Stimulated activated CD8-positive, alpha-beta memory T cell treated with anti-CD3 and anti-CD28 coated beads, Interleukin-15, amount 100 ng/mL, for 48 hours (primary cell): ENCODE results near the gene KCNMA1.

Source experiments
- DNase-seq, 2 donors: peaks; one replicate each; pipeline ENCODE4 v3.0.0-alpha.2; 2020; ENCODE audit warnings: low read depth in 2 of 2

KCNMA1 gene

DNA sequence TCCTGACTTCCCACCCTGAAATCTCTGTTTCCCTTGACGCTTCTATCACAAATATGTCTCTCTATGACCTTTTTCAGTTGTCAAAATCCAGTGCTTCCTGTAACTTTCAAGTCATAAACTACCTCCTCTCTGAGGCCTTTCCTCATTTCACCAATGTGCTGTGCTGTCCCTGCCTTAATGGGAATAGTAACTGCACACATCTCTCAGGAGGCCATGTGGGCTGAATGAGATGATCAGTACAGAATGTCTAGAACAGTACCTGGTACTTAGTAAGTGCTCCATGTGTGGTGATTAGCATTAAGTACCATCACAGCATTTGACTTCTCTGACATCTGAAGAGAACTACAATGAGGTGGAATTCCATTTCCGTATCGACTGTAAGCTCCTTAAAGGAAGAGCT lies 588.5 kb downstream of the KCNMA1 start:
- no peak for DNase-seq

DNA sequence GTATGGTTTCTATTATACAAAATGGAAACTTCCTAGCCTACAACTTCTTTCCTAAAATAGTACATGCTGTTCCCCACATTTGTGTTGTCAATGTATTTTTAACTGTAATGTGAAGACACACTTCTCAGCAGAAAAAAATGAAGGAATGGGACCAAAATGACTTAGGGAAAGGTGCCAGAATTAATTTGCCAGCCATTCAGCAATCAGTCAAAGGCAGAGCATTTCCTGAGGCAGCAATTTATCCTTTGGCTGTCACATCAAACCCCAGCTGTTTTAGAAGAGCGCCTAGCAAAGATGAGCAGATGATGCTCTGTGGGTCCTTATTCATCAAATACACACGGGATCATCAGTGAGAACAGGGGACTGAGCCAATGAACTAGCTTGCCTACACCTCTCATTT lies 592.5 kb downstream of the KCNMA1 start:
- no peak for DNase-seq

DNA sequence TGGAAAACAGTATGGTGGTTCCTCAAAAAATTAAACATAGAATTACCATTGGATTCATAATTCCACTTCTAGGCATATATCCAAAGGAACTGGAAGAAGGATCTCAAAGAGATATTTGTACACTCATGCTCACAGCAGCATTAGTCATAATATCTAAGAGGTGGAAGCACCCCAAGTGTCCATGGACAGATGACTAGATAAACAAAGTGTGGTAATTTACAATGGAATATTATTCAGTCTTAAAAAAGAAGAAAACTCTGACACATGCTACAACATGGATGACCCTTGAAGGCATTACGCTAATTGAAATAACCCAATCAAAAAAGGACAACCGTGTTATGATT lies 594.2 kb downstream of the KCNMA1 start:
- no peak for DNase-seq

DNA sequence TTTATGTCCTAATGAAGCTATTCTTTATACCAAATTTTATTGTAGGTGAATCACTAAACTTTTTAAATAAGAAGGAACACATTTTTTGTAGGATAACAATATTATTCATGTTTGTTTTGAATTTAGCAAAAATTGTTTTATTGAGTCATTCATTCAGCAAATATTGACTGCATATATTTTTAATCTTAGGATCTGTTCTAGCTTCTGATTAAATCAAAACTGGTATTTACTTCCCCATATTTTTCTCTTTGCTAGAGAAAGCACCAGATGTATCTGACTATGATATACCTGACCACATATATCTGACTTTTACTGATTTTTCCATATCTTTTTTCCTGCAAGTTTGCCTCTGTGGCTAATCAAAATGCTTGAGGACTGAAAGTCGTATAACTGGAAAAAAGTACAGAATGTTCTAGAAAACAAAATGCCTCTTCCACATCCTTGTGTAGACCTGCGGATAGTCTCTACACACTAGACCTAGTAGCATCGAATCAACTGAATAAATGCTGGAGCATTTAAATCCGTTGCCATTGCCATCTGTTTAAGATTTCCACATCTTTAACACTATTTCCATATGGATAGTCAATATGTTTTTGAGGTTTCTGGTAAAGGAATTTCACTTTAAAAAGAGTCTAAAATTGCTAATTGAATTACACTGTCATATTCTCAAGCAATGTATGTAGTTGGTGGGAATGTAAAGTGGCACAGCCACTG lies 594.7 kb downstream of the KCNMA1 start:
- no peak for DNase-seq

DNA sequence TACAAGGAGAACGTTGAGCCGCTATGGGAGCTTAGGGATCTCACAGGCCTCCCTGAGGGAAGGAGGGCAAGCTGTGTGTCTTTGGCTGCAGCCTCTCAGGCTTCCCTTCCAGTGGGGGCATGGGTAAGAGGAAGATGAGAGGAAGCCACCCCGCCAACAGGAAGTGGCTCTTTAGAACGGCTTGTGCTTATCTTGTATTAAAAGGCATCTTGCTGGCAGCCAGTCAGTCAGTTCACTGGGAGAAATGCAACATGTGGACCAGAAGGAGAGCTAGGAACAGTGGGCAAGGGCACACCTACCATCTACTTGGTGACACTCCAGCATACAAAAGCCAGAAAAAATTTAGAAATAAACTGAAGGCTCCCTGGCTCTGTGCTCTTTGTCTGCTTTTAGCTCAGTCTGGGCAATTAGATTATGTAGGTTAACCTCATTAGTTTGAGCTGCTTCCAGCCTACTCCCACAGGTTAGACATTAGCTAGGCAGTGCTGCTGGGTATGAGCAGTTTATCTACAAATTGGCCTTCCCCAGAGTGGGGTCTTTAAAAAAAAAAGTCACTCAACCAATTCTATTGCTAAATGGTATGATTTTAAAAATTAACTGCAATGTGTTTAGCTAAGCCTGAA lies 595.9 kb downstream of the KCNMA1 start:
- no peak for DNase-seq

DNA sequence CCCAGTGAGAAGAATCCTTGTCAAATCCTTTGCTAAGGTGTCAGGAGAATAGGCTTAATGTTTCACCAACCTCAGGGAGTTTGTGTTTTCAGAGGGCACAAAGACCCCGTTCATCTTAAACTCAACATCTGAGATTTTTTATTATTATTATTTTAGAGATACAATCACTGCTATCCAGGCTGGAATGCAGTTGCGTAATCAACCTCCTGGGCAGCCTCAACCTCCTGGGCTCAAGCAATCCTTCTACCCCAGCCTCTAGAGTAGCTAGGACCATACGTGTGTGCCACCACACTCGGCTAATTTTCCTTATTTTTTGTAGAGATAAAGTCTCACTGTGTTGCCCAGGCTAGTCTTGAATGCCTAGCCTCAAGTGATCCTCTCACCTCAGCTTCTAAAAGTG lies 599.2 kb downstream of the KCNMA1 start:
- DNase-seq, result no peak

DNA sequence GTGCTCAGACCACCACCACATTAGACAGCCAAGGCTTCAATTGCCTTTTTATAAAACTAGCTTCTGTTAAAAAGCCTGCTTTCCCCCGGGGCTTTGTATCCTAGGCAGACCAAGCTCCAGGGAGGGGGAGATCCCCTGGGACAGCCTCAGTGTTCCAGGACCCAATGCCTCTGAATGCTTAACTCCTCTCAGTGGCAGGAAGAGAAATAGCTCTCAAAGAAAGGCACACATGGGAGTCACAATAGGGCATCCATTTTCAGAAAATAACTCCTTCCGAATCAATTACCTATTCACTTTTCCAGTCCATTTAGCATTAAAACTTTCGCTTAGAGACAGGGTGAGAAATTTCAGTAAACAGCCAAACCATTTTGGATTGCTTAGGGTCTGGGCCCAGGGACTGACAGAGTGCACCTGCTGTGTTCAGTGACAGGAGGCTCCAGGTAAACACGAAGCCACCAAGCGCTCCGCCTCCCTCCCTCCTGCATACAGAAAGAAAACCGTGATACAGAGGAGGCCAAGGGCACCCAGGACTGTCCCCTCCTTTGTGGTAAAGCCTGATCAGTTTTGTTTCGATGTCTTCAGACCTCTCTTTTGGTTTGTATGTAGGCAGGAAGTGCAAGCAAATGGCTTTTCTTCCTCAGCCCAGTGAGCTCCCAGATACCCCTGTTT lies 599.7 kb downstream of the KCNMA1 start:
- DNase-seq, result no peak

DNA sequence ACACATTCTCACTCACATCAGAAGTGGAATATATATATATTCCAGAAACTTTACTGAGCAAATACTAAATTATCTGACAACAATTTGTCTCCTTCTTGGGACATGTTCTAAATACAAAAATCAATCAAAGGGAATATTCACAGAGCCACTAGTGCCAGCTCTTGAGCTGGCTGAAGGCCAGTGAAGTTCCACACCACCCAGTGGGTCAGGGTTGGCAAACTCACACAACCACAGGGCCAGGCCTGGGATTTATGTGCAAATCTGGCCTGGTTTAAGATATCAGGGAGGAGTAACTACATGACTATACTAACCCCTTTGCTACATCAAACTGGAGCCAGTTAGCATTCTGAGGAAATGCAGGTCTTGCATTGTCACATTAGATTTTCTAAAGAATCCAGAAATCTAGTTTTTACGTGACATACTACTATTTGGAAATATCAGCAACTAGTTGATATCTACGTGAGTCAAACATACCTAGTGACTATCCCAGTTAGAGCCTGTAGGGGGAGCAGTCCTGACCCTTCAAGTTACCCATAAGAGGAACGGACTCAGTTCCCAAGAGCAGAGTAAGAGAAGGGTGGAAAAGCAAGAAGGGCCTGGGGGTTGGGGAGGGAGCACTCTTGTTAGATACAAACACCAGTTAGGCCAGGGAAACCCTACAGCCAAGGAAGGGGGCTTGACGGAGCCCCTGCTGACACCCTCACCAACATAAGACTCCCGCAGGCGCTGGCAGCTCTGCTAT lies 600.4 kb downstream of the KCNMA1 start:
- no peak for DNase-seq

DNA sequence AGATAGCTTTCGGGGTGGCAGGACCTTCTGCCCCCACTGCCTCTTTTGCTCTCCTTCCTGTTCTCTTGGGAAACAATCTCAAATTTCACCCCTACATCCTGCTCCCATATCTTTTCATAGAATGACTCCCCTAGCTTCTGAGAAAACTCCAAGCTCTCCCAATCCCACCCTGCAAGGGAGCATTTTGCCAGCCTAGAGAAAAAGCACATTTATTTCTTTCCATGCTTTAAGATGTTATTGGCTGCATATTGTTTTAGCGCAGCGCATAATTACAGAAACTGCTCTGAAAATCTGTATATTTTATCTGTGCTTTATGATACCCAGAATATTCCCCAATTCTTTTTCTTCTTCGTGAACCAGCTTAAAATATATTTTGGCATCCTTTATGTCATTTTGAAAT lies 601.3 kb downstream of the KCNMA1 start:
- no peak for DNase-seq

DNA sequence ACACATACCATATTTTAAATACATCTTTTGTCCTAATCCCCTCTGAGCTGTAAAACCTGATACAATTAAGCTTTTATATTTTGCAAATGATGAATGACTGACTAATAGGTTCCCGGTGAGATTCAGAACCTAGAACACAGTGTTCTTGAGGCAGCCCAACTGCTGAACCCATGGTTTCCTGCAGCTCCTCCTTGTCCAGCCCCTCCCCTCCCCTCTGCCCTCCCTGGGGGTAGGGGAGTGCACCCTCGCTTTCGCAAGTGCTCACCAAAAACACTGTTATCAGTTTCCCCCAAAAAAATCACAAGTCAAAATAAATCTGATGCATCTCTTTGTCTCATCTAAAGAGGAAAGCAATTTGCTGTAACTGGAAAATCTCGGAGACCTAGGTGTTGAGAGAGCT lies 602.8 kb downstream of the KCNMA1 start:
- no peak for DNase-seq

DNA sequence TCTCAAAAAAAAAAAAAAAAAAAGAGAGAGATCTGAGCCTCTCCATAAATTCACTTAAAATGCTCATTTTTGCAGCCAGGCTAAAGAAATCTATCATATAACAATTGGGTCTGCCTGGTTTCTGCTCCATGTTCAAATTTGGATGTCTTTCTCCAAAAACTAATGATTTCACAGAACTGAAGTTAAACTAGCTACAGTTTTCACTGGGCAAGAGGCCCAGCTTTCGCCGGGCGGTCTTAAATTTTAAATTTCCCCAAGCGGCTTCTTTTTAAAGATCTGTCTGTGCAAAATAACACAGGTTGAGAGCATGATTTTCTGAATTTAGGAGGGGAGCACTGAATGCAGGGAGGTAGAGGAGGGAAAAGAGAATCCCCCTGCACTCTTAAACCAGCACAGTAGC lies 603.4 kb downstream of the KCNMA1 start:
- DNase-seq, result no peak

DNA sequence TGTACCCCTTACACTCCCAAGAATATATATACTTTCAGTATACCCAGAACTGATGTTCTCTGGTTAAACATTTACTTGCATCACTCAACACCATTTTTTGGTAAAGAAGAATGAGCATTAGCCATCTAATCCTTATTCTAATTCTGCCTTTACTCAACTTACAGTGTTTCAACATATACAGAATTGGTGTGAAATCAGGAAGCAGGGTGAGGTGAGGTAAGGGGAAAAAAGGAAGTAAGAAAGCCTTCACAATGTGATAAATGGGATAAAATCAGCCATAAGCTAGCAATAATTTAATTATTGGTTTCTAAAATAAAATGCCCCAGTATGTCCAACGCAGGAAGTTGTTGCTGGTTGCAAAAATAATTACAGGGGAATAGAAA lies 605.4 kb downstream of the KCNMA1 start:
- no peak for DNase-seq

DNA sequence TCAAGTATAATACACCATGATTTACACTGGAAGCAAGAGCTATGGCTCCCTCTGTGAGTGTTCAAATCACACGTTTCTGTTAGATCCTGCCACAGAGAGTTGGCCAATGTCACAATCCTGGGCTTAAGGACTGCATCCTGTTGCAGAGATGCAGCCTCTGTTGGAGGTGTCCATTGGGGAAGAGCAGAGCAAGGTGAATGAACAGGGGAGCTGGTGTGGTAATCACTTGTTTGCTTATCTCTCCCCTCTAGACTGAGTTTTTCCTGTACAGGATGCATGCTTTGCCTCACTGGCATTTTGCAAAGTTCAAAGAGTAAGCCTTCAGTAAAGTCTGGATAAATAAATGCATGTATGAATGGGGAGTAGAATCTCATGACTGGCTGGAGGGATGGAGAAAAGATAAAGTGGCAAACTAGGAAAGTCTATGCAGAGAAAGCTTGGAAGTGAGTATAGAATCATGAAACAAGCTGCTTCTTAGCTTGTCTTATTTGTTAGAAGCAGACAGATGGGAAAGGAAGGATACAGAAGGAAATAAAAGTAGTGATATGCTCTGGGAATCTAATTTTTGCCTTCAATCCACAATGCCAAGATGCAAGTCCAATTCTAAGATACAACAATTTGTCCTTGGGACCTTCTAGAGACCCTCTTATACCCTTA lies 605.9 kb downstream of the KCNMA1 start:
- no peak for DNase-seq

DNA sequence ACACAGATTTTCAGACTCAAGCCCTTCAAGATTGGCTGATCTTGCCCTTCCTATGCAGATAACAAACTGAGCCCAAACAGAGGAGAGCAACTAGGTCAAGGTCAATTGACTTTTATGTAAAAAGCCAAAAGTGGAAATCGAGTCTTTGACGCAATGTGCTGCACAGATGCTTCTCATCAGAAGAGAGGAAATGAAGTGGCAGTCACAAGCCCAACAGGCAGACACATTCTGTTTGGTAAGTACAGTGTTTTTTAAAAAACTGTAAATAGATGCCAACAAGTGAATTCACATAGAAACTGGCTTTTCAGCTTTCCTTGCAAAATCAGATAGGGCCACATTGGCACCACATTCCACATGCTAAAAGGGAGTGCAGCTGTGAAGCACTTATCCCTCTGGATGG lies 606.6 kb downstream of the KCNMA1 start:
- DNase-seq, result no peak

DNA sequence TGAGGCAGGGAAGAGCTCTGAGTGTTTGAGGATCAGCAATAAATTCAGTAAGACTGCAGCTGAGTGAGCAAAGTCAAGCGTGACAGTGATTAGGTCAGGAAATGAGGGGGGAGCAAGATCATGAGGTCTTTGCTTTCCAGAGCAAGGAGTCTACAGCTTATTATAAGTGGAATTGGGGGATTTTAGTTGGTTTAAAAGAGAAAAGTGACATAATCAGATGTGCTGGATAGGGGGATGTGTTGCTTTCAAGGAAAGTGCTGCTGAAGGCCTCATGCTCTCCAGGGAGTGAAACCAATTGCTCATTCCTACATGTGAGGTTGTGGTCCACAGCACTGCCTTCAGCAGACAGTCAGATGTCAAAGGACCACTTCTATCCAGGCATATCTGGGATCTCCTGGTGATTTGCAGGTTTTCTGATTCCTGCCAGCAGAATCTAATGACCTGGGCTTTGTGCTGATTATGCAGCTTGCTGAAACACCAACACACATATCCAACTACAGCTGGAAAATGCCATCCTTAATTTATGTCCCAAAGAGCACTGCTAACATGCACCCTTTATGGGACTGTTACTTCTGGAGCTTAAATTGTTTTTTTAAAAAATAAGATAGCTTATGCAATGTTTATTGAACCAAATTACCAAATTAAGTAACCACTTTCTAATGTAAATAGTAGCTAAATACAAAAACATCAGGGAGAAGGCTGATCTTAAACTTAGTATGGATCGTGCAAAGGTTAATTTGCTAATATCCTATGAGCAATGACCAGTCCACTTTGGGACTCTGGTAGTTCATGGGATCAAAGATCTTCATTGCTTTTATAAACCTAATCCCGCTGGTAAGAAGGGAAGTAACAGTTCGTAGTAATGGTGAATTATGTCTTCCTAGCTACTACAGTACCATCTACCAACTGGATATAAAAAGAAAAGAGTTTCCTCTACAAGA lies 607.6 kb downstream of the KCNMA1 start:
- no peak for DNase-seq

DNA sequence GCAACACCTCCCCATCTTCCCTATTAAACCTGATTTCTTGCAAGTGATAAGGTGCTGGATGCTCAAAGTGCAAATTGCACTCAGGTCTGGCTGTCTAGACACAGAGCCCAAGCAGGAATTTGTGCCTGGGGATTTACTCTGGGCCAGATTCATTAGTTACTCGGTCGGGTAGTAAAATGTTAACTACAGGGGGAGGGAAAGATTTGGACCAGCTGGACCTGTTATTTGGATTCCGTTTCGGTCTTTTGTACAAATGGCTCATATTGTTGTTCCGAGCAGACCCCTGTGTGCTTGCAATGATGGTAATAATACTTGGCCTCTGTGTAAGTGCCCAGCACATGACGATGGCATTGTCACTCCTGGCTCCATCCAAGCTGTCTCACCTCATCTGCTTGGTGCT lies 609.6 kb downstream of the KCNMA1 start:
- DNase-seq, result no peak

DNA sequence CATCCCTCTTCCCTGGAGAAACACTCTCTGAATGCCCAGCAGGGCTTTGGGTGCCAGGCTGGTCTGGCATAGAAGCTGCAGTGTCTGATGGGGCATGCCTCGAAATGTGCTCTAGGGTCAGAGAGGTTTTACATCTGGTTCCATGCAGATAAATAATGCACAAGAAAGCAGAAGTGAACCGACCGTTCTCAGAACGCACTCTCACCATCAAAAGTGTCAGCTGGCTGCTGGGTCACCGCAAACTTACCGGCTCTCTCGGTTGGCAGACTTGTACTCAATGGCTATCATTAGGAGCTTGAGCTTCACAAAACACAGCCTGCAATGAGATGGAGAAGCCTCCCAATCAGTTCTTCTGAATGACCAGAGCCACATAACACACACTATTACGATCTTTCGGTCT lies 610.0 kb downstream of the KCNMA1 start:
- DNase-seq, result no peak

DNA sequence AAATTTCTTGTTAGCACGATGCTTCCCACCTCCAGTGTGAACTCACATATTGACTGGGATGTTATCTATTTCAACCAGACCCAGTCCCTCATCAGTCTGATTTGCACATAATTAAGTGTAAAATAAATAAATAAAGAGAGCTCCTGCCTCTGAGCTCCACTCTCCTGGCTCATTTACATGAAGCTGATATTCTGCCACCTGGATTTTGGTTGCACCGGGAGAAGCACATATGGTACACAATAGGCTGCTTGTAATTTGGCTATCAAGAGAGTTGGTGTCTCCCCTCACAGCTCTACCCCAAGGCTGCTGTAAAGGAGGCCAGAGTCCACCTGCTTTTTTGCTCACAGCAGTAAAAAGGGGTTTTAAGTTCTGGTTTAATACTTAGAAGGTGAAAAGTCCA lies 610.5 kb downstream of the KCNMA1 start:
- DNase-seq, result no peak

DNA sequence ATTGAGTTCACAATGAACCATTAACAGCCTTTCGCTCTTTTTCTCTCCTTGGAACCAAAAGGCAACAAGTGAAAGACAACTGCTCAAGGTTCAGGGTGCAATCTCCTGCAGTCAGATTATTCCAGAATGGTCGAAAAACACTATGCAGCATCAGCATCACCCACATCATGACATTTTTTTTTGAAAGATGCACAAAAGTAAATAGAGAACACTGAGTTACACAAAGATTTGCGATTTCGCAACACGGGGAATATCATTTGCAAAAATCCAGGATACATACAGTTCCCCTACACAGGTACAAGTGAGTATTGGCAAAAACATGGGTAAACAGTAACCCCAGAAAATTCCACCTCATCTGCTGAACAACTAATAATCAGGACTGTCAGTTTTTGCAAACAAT lies 611.5 kb downstream of the KCNMA1 start:
- DNase-seq, result no peak

DNA sequence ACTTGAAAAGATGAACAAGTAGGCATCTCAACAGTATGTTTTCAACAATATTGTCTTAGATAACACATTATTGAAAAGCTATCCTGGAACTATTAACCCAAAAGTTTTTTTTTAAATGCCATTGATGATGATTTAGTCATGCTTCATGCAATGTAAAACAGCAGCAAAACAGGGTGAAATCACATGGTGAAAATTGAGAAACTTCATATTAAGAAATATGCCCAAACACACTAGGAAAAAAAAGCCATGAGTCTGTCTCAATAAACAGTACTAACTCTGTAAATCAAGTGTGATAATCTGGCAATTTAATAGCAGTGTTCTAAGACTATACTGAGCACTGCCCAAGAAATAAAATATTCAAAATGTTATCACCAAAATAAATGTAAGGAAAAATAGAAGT lies 613.1 kb downstream of the KCNMA1 start:
- DNase-seq, result no peak

DNA sequence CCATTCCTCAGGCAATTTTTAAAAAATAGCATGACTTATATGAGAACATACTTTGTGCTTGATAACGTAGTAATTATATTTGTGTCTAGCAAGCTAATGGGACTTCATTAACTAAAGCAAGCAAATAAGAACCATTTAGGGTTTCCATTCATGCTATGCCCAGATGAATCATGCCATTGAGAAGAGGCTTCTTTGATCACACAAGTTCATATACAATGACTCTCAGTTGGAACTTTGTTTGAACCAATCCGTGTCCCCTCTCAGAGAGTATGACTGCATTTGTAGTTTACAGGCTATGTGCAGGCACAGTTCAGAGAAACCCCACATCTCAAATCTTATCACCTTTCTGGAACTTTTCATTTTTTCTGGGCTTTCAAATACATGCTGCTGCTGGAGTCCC lies 614.2 kb downstream of the KCNMA1 start:
- no peak for DNase-seq
